OCI-LY3 (cell line): ENCODE results near the gene GTF2A1.

Source experiments
- EZH2phosphoT487 ChIP-seq: fragments of 200-600 bp; shearing (Covaris generic); IDR thresholded peaks from 2 replicates; pipeline ENCODE4 v1.6.1; 2018; ENCODE audit warnings: antibody characterized with exemption, mixed run types, low read depth
- TF ChIP-seq, protein P1 (sequence below): fragments of 200-600, 300-600 bp; sonication (generic); IDR thresholded peaks from 2 replicates; pipeline ENCODE4 v1.5.1; 2014; ENCODE audit warnings: antibody characterized with exemption, low read length, low read depth

DNA sequence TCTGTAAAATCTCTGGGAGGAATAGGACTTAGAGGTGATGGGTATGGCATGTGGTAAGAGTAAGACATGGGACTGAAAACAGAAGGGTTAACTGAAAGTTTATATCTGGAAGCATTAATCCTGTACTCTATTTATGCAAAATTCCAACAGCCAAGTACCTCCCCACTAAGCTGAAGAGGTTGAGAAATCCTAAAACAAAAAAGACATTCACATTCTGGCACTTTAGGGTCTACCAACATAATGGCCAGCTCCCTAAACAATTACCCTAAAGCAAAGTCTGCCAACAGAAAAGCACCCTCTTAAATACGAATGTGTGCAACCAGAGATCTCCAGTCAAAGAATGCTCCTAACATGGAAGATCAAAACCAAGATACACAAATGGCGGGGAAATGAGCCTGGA is 87.4 kb downstream of the GTF2A1 start:
- TF ChIP-seq, protein P1, sequence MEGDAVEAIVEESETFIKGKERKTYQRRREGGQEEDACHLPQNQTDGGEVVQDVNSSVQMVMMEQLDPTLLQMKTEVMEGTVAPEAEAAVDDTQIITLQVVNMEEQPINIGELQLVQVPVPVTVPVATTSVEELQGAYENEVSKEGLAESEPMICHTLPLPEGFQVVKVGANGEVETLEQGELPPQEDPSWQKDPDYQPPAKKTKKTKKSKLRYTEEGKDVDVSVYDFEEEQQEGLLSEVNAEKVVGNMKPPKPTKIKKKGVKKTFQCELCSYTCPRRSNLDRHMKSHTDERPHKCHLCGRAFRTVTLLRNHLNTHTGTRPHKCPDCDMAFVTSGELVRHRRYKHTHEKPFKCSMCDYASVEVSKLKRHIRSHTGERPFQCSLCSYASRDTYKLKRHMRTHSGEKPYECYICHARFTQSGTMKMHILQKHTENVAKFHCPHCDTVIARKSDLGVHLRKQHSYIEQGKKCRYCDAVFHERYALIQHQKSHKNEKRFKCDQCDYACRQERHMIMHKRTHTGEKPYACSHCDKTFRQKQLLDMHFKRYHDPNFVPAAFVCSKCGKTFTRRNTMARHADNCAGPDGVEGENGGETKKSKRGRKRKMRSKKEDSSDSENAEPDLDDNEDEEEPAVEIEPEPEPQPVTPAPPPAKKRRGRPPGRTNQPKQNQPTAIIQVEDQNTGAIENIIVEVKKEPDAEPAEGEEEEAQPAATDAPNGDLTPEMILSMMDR: no peak
- TF ChIP-seq EZH2phosphoT487: no peak
